Stimulated activated naive B cell treated with anti-CD40 and anti-IgM and Interleukin-4, amounts not matched to agents 10 μg/mL and 1 μg/mL and 100 μg/mL, for 72 hours (primary cell): ENCODE data around the gene DDX19B.
A peak's percentile ranks its signal among the peaks of the same experiment; 100 is the strongest.
"Not testable (repeated sequence)": the region's sequence is repeated elsewhere in the genome, so short reads cannot be mapped to it uniquely, and the experiment has no call there.

Experiments
- ATAC-seq, 2 donors: fragments of 150-1000 bp; cut with Tn5 transposase; replicated peaks; 2 replicates each; pipeline ENCODE4 v1.10.0; 2021; ENCODE audit warnings: moderate library complexity in 1 of 2
- DNase-seq: peaks from one replicate; pipeline ENCODE4 v3.0.0; 2021
- H3K27ac Mint-ChIP-seq: one replicate; pipeline ENCODE4 v1.8.0; 2022; ENCODE audit warnings: mild to moderate bottlenecking, mixed read lengths
- H3K27me3 Mint-ChIP-seq, 2 donors: one replicate each; pipeline ENCODE4 v1.8.0; 2022; ENCODE audit warnings: mixed read lengths in 2 of 2
- H3K36me3 Mint-ChIP-seq, 2 donors: one replicate each; pipeline ENCODE4 v1.8.0; 2022; ENCODE audit warnings: mixed read lengths in 2 of 2, mild to moderate bottlenecking in 1 of 2
- H3K4me1 Mint-ChIP-seq, 2 donors: one replicate each; pipeline ENCODE4 v1.8.0; 2022; ENCODE audit warnings: mixed read lengths in 2 of 2, mild to moderate bottlenecking in 1 of 2
- H3K4me3 Mint-ChIP-seq, 2 donors: one replicate each; pipeline ENCODE4 v1.8.0; 2022; ENCODE audit warnings: mild to moderate bottlenecking in 2 of 2, mixed read lengths in 2 of 2, moderate library complexity in 1 of 2
- H3K9me3 Mint-ChIP-seq, 2 donors: one replicate each; pipeline ENCODE4 v1.8.0; 2022; ENCODE audit warnings: mixed read lengths in 2 of 2, mild to moderate bottlenecking in 1 of 2

DDX19B gene

GRCh38 chr16:70298988-70299938 lies at the start of gene DDX19B:
TSS of gene DDX19B (plus strand) at chr16:70299186. CDS start at chr16:70299298, 112 bp downstream.
- Mint-ChIP-seq H3K4me3 (peak within 1 kb of the TSS; percentile 95 to 96), H3K36me3 (peaks cover 20 to 24% of the 10 kb centered on the region in 2 donors)

GRCh38 chr16:70249697-70250096 lies 49.3 kb upstream of the DDX19B start:
- not testable (repeated sequence) for H3K27me3 Mint-ChIP-seq, H3K9me3 Mint-ChIP-seq, DNase-seq, H3K27ac Mint-ChIP-seq, ATAC-seq
- peaks cover 10 to 29% of the 10 kb centered on the region in 2 donors for H3K4me1 Mint-ChIP-seq
- H3K36me3 Mint-ChIP-seq: peaks cover 20 to 25% of the 10 kb centered on the region in 2 donors
- peak overlapping the region; percentile 62 to 71 for H3K4me3 Mint-ChIP-seq

More at GRCh38 chr16:70298988-70299938, at the start of gene DDX19B:
- Mint-ChIP-seq H3K4me1 (peaks cover 12 to 34% of the 10 kb centered on the region in 2 donors), H3K9me3 (peaks cover 6 to 10% of the 10 kb centered on the region in 2 donors), H3K27ac (peak within 1 kb of the TSS; percentile 98), H3K27me3 (no peaks in the 10 kb centered on the region)
- ATAC-seq (peak; percentile 98), DNase-seq (peak; percentile 63)

- peak overlapping the region; percentile 80 to 94 for H3K4me3 Mint-ChIP-seq
- ATAC-seq (peak; percentile 60 to 68), DNase-seq (no peak)
- peaks cover 27 to 34% of the 10 kb centered on the region in 2 donors for H3K36me3 Mint-ChIP-seq
- H3K27ac Mint-ChIP-seq: peak overlapping the region; percentile 69
- no peaks in the 10 kb centered on the region for H3K9me3 Mint-ChIP-seq
- H3K4me1 Mint-ChIP-seq: peaks cover 8 to 25% of the 10 kb centered on the region in 2 donors
- no peaks in the 10 kb centered on the region for H3K27me3 Mint-ChIP-seq
Observed at GRCh38 chr16:70250748-70251628, 48.0 kb upstream of the DDX19B start.

- DNase-seq (peak; percentile 90), ATAC-seq (peak; percentile 88 to 91)
- peaks cover 8 to 24% of the 10 kb centered on the region in 2 donors for H3K4me1 Mint-ChIP-seq
- H3K9me3 Mint-ChIP-seq: no peaks in the 10 kb centered on the region
- no peaks in the 10 kb centered on the region for H3K27me3 Mint-ChIP-seq
- H3K36me3 Mint-ChIP-seq: peaks cover 29 to 38% of the 10 kb centered on the region in 2 donors
- H3K4me3 Mint-ChIP-seq: peak within 1 kb of the TSS; percentile 87 to 94
- peak within 1 kb of the TSS; percentile 98 for H3K27ac Mint-ChIP-seq
Observed at GRCh38 chr16:70251629-70252354, 47.2 kb upstream of the DDX19B start, which contains the start of gene EXOSC6. TSS of gene EXOSC6 (minus strand) at chr16:70251940. CDS start at chr16:70251900, 40 bp downstream.

GRCh38 chr16:70252355-70252988 lies 46.5 kb upstream of the DDX19B start:
- H3K4me3 Mint-ChIP-seq: no peak overlapping the region
- DNase-seq (no peak), ATAC-seq (no peak)
- peaks cover 31 to 40% of the 10 kb centered on the region in 2 donors for H3K36me3 Mint-ChIP-seq
- no peaks in the 10 kb centered on the region for H3K9me3 Mint-ChIP-seq
- no peaks in the 10 kb centered on the region for H3K27me3 Mint-ChIP-seq
- H3K4me1 Mint-ChIP-seq: peaks cover 8 to 24% of the 10 kb centered on the region in 2 donors
- peak overlapping the region; percentile 98 for H3K27ac Mint-ChIP-seq

GRCh38 chr16:70253291-70254106 lies 45.5 kb upstream of the DDX19B start:
- no peak for DNase-seq
- H3K36me3 Mint-ChIP-seq: peaks cover 38 to 50% of the 10 kb centered on the region in 2 donors
- no peaks in the 10 kb centered on the region for H3K27me3 Mint-ChIP-seq
- no peaks in the 10 kb centered on the region for H3K9me3 Mint-ChIP-seq
- H3K4me1 Mint-ChIP-seq: peaks cover 8 to 24% of the 10 kb centered on the region in 2 donors
- ATAC-seq: no peak
- H3K4me3 Mint-ChIP-seq: no peak overlapping the region
- peak overlapping the region; percentile 42 for H3K27ac Mint-ChIP-seq

- H3K27me3 Mint-ChIP-seq: no peaks in the 10 kb centered on the region
- H3K36me3 Mint-ChIP-seq: peaks cover 44 to 57% of the 10 kb centered on the region in 2 donors
- peaks cover 8 to 19% of the 10 kb centered on the region in 2 donors for H3K4me1 Mint-ChIP-seq
- no peak for ATAC-seq
- no peak overlapping the region for H3K4me3 Mint-ChIP-seq
- DNase-seq: no peak
- no peaks in the 10 kb centered on the region for H3K9me3 Mint-ChIP-seq
- no peak overlapping the region for H3K27ac Mint-ChIP-seq
Observed at GRCh38 chr16:70254180-70254964, 44.6 kb upstream of the DDX19B start.

GRCh38 chr16:70254965-70255286 lies 44.1 kb upstream of the DDX19B start:
- no peak overlapping the region for H3K27ac Mint-ChIP-seq
- H3K4me3 Mint-ChIP-seq: no peak overlapping the region
- ATAC-seq (no peak), DNase-seq (no peak)
- peaks cover 8 to 15% of the 10 kb centered on the region in 2 donors for H3K4me1 Mint-ChIP-seq
- peaks cover 44 to 59% of the 10 kb centered on the region in 2 donors for H3K36me3 Mint-ChIP-seq
- H3K9me3 Mint-ChIP-seq: no peaks in the 10 kb centered on the region
- H3K27me3 Mint-ChIP-seq: no peaks in the 10 kb centered on the region

GRCh38 chr16:70255574-70255973 lies 43.4 kb upstream of the DDX19B start:
- ATAC-seq: no peak
- Mint-ChIP-seq H3K4me1 (peaks cover 4 to 9% of the 10 kb centered on the region in 2 donors), H3K36me3 (peaks cover 44 to 65% of the 10 kb centered on the region in 2 donors), H3K4me3 (no peak overlapping the region), H3K27ac (no peak overlapping the region), H3K9me3 (no peaks in the 10 kb centered on the region), H3K27me3 (no peaks in the 10 kb centered on the region)
- DNase-seq: no peak

- DNase-seq (no peak), ATAC-seq (no peak)
- Mint-ChIP-seq H3K4me1 (no peaks in the 10 kb centered on the region), H3K9me3 (no peaks in the 10 kb centered on the region), H3K27me3 (no peaks in the 10 kb centered on the region), H3K27ac (no peak overlapping the region), H3K4me3 (no peak overlapping the region), H3K36me3 (peaks cover 48 to 64% of the 10 kb centered on the region in 2 donors)
Observed at GRCh38 chr16:70257391-70257790, 41.6 kb upstream of the DDX19B start.

- Mint-ChIP-seq H3K4me3 (no peak overlapping the region), H3K36me3 (peaks cover 47 to 61% of the 10 kb centered on the region in 2 donors), H3K4me1 (no peaks in the 10 kb centered on the region), H3K27ac (no peak overlapping the region), H3K9me3 (no peaks in the 10 kb centered on the region), H3K27me3 (no peaks in the 10 kb centered on the region)
- no peak for DNase-seq
- ATAC-seq: no peak
Observed at GRCh38 chr16:70258065-70258464, 40.9 kb upstream of the DDX19B start.

- H3K27me3 Mint-ChIP-seq: no peaks in the 10 kb centered on the region
- no peak overlapping the region for H3K27ac Mint-ChIP-seq
- ATAC-seq (no peak), DNase-seq (no peak)
- H3K36me3 Mint-ChIP-seq: peaks cover 42 to 55% of the 10 kb centered on the region in 2 donors
- no peaks in the 10 kb centered on the region for H3K4me1 Mint-ChIP-seq
- H3K9me3 Mint-ChIP-seq: no peaks in the 10 kb centered on the region
- no peak overlapping the region for H3K4me3 Mint-ChIP-seq
Observed at GRCh38 chr16:70258946-70259345, 40.0 kb upstream of the DDX19B start.
